ENCODE results near the gene SLIT3.

The SLIT3 gene

GRCh38 chr5:169122951-169123350 lies 178.0 kb downstream of the SLIT3 start:
- H3K27me3 ChIP-seq (ENCODE audit: insufficient read depth, poor library complexity, severe bottlenecking) = no peaks in the 10 kb centered on the region
- TF ChIP-seq SPI1 (IDR thresholded peaks at IDR 0.05; ENCODE audit: borderline replicate concordance, low read depth) = no peak
- H3K27ac ChIP-seq (replicated peaks) = no peak overlapping the region
- no peak overlapping the region for H3K4me3 ChIP-seq (replicated peaks; ENCODE audit: insufficient read depth, low read length)
- DNase-seq (ENCODE audit: low read depth in 1 of 2, low spot score in 1 of 2) = no peak

GRCh38 chr5:169121630-169122420 lies 179.1 kb downstream of the SLIT3 start:
- H3K27me3 ChIP-seq (ENCODE audit: insufficient read depth, poor library complexity, severe bottlenecking) = no peaks in the 10 kb centered on the region
- no peak overlapping the region for H3K27ac ChIP-seq (replicated peaks)
- no peak for TF ChIP-seq SPI1 (IDR thresholded peaks at IDR 0.05; ENCODE audit: borderline replicate concordance, low read depth)
- no peak overlapping the region for H3K4me3 ChIP-seq (replicated peaks; ENCODE audit: insufficient read depth, low read length)
- no peak for DNase-seq (ENCODE audit: low read depth in 1 of 2, low spot score in 1 of 2)

GRCh38 chr5:169119288-169120048 lies 181.5 kb downstream of the SLIT3 start:
- Histone ChIP-seq H3K27me3 (ENCODE audit: insufficient read depth, poor library complexity, severe bottlenecking) (no peaks in the 10 kb centered on the region), H3K4me3 (replicated peaks; ENCODE audit: insufficient read depth, low read length) (no peak overlapping the region), H3K27ac (replicated peaks) (no peak overlapping the region)
- TF ChIP-seq SPI1 (IDR thresholded peaks at IDR 0.05; ENCODE audit: borderline replicate concordance, low read depth) (no peak), POLR2AphosphoS5 (IDR thresholded peaks at IDR 0.05; ENCODE audit: low read depth) (no peak), CTCF (IDR thresholded peaks at IDR 0.05; ENCODE audit: insufficient read depth, low read length) (no peak), REST (IDR thresholded peaks at IDR 0.05; ENCODE audit: insufficient replicate concordance, low read depth) (no peak), GABPA (IDR thresholded peaks at IDR 0.05; ENCODE audit: low read depth) (no peak)
- no peak for DNase-seq (ENCODE audit: low read depth in 1 of 2, low spot score in 1 of 2)

GRCh38 chr5:169116961-169117461 lies 183.9 kb downstream of the SLIT3 start:
- no peak overlapping the region for H3K27ac ChIP-seq (replicated peaks)
- DNase-seq (ENCODE audit: low read depth in 1 of 2, low spot score in 1 of 2) = no peak
- H3K4me3 ChIP-seq (replicated peaks; ENCODE audit: insufficient read depth, low read length) = no peak overlapping the region
- H3K27me3 ChIP-seq (ENCODE audit: insufficient read depth, poor library complexity, severe bottlenecking) = no peaks in the 10 kb centered on the region
- no peak for TF ChIP-seq CTCF (IDR thresholded peaks at IDR 0.05; ENCODE audit: insufficient read depth, low read length)
- no peak for TF ChIP-seq SPI1 (IDR thresholded peaks at IDR 0.05; ENCODE audit: borderline replicate concordance, low read depth)

- no peak for TF ChIP-seq SPI1 (IDR thresholded peaks at IDR 0.05; ENCODE audit: borderline replicate concordance, low read depth)
- TF ChIP-seq REST (IDR thresholded peaks at IDR 0.05; ENCODE audit: insufficient replicate concordance, low read depth) = no peak
- TF ChIP-seq POLR2AphosphoS5 (IDR thresholded peaks at IDR 0.05; ENCODE audit: low read depth) = no peak
- no peak for TF ChIP-seq GABPA (IDR thresholded peaks at IDR 0.05; ENCODE audit: low read depth)
- no peak for TF ChIP-seq CTCF (IDR thresholded peaks at IDR 0.05; ENCODE audit: insufficient read depth, low read length)
Observed at GRCh38 chr5:169115461-169116124, 185.3 kb downstream of the SLIT3 start.

More at GRCh38 chr5:169115461-169116124, 185.3 kb downstream of the SLIT3 start:
- no peak for DNase-seq (ENCODE audit: low read depth in 1 of 2, low spot score in 1 of 2)
- no peak overlapping the region for H3K27ac ChIP-seq (replicated peaks)
- H3K4me3 ChIP-seq (replicated peaks; ENCODE audit: insufficient read depth, low read length) = no peak overlapping the region
- H3K27me3 ChIP-seq (ENCODE audit: insufficient read depth, poor library complexity, severe bottlenecking) = no peaks in the 10 kb centered on the region
